Tibial nerve (tissue), 4 donors: Measurements from ENCODE around the gene CACNG8.

Source experiments
- EP300 ChIP-seq, 2 donors: sonication (generic); formaldehyde crosslinking; IDR thresholded peaks; one replicate each; pipeline ENCODE4 v1.6.1; 2017; ENCODE audit warnings: antibody characterized with exemption in 2 of 2, mild to moderate bottlenecking in 1 of 2
- POLR2A ChIP-seq, 2 donors: fragments of 450-650 bp; IDR thresholded peaks; one replicate each; pipeline ENCODE4 v1.6.1; 2017; ENCODE audit warnings: antibody characterized with exemption in 2 of 2, mild to moderate bottlenecking in 2 of 2, moderate library complexity in 2 of 2
- TF ChIP-seq, protein P1 (sequence below), 5 experiments: fragments of 200-600 bp in 3 of 5; fragments of 450-650 bp in 2 of 5; sonication (generic) in 3 of 5; IDR thresholded peaks; one replicate each; pipeline ENCODE4 v1.5.1; 2016 to 2019; ENCODE audit warnings: antibody characterized with exemption in 5 of 5, mild to moderate bottlenecking in 3 of 5, moderate library complexity in 2 of 5

DNA sequence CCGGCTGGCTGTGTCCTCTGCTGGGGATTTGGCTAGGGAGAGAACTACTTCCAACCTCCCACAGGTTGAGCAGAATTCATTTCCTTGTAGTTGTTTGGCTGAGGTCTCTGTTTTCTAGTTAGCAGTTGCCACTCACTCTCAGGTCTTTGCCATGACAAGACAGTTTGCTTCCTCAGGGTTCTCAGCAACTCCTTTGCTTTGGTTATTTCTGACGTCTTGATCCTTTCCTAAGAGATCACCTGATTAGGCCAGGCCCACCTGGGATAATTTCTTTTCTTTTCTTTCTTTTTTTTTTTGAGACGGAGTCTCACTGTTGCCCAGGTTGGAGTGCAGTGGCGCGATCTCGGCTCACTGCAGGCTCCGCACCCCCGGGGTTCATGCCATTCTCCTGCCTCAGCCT is 9.4 kb upstream of the CACNG8 start:
- TF ChIP-seq, protein P1, sequence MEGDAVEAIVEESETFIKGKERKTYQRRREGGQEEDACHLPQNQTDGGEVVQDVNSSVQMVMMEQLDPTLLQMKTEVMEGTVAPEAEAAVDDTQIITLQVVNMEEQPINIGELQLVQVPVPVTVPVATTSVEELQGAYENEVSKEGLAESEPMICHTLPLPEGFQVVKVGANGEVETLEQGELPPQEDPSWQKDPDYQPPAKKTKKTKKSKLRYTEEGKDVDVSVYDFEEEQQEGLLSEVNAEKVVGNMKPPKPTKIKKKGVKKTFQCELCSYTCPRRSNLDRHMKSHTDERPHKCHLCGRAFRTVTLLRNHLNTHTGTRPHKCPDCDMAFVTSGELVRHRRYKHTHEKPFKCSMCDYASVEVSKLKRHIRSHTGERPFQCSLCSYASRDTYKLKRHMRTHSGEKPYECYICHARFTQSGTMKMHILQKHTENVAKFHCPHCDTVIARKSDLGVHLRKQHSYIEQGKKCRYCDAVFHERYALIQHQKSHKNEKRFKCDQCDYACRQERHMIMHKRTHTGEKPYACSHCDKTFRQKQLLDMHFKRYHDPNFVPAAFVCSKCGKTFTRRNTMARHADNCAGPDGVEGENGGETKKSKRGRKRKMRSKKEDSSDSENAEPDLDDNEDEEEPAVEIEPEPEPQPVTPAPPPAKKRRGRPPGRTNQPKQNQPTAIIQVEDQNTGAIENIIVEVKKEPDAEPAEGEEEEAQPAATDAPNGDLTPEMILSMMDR (IDR thresholded peaks at IDR 0.05): no peak
- TF ChIP-seq POLR2A (IDR thresholded peaks at IDR 0.05) (no peak), EP300 (IDR thresholded peaks at IDR 0.05) (no peak)
